A549 treated with ZK216348 at 1 μM for 4 hours (cell line): Measurements from ENCODE around the gene CLIC6. TPM values are rescaled to one million over a fixed set of nuclear protein-coding genes. Genes with fewer than 3 reads are reported as not detected.

ENCODE experiments used
- total RNA-seq: library from RNA; stranded (reverse); fragments of 200-300 nt; extraction: Qiagen RNA extraction; gene quantifications from 5 replicates; pipeline ENCODE4 v1.2.3, GENCODE V29; 2022; ENCODE audit warnings: low read depth

Gene CLIC6
- 0.05 to 0.12 TPM (median 0.10 TPM) in 4 of 5 replicates, not detected in the other for total RNA-seq

DNA sequence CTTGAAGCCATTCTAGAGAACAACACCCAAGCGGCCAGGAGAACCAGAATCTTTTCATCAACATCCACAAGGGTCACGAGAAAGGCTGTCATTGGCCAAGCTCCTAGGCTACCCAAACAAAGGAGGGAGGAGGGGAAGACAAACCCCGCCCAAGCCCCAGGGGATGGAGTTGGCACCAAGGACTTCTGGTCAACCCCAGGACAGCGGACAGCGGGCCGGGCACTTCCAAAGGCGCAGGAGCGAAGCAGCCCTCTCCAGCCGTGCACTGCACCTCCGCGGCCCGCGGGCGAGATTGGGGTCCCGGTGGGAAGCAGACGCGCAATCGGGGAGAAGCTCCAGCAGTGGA lies at the start of gene CLIC6:
Gene CLIC6 (plus strand): TSS at position 192 of the 346 bp plus-strand sequence. CDS start 395 bp downstream, outside the sequence.

Other genes starting within 250 kb of the CLIC6 start
- gene SMIM34, start 245.0 kb upstream of the CLIC6 start, total RNA-seq: not detected in 5 replicates
- gene KCNE1, start 156.8 kb upstream of the CLIC6 start, total RNA-seq: not detected in 5 replicates
- gene RCAN1, start 53.9 kb upstream of the CLIC6 start, total RNA-seq: 10.2 to 13.3 TPM (median 12.1 TPM) in 5 replicates